HG03520 (cell line): ENCODE results near the gene IRX4.

Experiments
- ATAC-seq: cut with Tn5 transposase; IDR thresholded peaks from one replicate; pipeline ENCODE4 v1.9.1; 2021; ENCODE audit warnings: mild to moderate bottlenecking, moderate library complexity; ENCODE audit not compliant: unreplicated experiment

IRX4 gene

GRCh38 chr5:1882337-1883119 is at the start of gene IRX4:
IRX4 (minus strand) TSS chr5:1882925; CDS start chr5:1882647, 278 bp downstream.
- no peak for ATAC-seq

GRCh38 chr5:1931604-1932231 is 49.0 kb upstream of the IRX4 start:
- ATAC-seq, result no peak

- no peak for ATAC-seq
Observed at GRCh38 chr5:1930880-1931603, 48.3 kb upstream of the IRX4 start.

- no peak for ATAC-seq
Observed at GRCh38 chr5:1930501-1930879, 47.8 kb upstream of the IRX4 start.

GRCh38 chr5:1929108-1929991 is 46.6 kb upstream of the IRX4 start:
- ATAC-seq, result no peak

GRCh38 chr5:1926471-1927341 is 44.0 kb upstream of the IRX4 start:
- no peak for ATAC-seq

- ATAC-seq, result no peak
Observed at GRCh38 chr5:1926071-1926440, 43.3 kb upstream of the IRX4 start.

- no peak for ATAC-seq
Observed at GRCh38 chr5:1925111-1926070, 42.7 kb upstream of the IRX4 start.

GRCh38 chr5:1923766-1924165 is 41.0 kb upstream of the IRX4 start:
- ATAC-seq, result no peak

GRCh38 chr5:1923341-1923740 is 40.6 kb upstream of the IRX4 start:
- no peak for ATAC-seq

GRCh38 chr5:1921711-1922110 is 39.0 kb upstream of the IRX4 start:
- no peak for ATAC-seq

- ATAC-seq, result no peak
Observed at GRCh38 chr5:1919750-1920149, 37.0 kb upstream of the IRX4 start.

- ATAC-seq, result no peak
Observed at GRCh38 chr5:1919209-1919566, 36.5 kb upstream of the IRX4 start.

GRCh38 chr5:1918488-1919208 is 35.9 kb upstream of the IRX4 start:
- no peak for ATAC-seq

- no peak for ATAC-seq
Observed at GRCh38 chr5:1917830-1918487, 35.2 kb upstream of the IRX4 start.

- no peak for ATAC-seq
Observed at GRCh38 chr5:1916041-1917001, 33.6 kb upstream of the IRX4 start.

GRCh38 chr5:1915316-1915715 is 32.6 kb upstream of the IRX4 start:
- no peak for ATAC-seq
